GM23338 (cell line): ENCODE data around the gene FRMD4A. TPM values are rescaled to one million over a fixed set of nuclear protein-coding genes. Genes with fewer than 3 reads are reported as not detected.

ENCODE experiments used
- ATAC-seq: fragments of 200-7000 bp; cut with Tn5 transposase; 3 replicates; pipeline ENCODE4 v1.9.1; 2020
- DNase-seq: peaks from one replicate; pipeline ENCODE4 v3.0.0-alpha.2; 2015; ENCODE audit warnings: low spot score
- H2AFZ ChIP-seq: fragments of 200-600 bp; sonication (generic); 2 replicates; pipeline ENCODE4 v1.8.0; 2016; ENCODE audit warnings: antibody characterized with exemption, mild to moderate bottlenecking, moderate library complexity
- H3F3A ChIP-seq: fragments of 200-600 bp; sonication (generic); replicated peaks from 2 replicates; pipeline ENCODE4 v1.8.0; 2017; ENCODE audit warnings: antibody characterized with exemption, mixed run types, low read depth
- H3K27ac ChIP-seq: fragments of 200-600 bp; sonication (generic); 2 replicates; pipeline ENCODE4 v1.6.1; 2016; ENCODE audit warnings: low read depth
- H3K27me3 ChIP-seq: fragments of 200-600 bp; sonication (generic); 2 replicates; pipeline ENCODE4 v1.8.0; 2016; ENCODE audit warnings: mild to moderate bottlenecking, mixed run types, moderate library complexity; ENCODE audit not compliant: insufficient read depth
- H3K36me3 ChIP-seq: fragments of 200-600 bp; sonication (generic); 2 replicates; pipeline ENCODE4 v1.8.0; 2016; ENCODE audit warnings: mild to moderate bottlenecking; ENCODE audit not compliant: insufficient read depth
- H3K4me1 ChIP-seq: fragments of 200-600 bp; sonication (generic); 2 replicates; pipeline ENCODE4 v1.8.0; 2016; ENCODE audit warnings: mild to moderate bottlenecking, moderate library complexity; ENCODE audit not compliant: insufficient read depth
- H3K4me2 ChIP-seq: fragments of 200-600 bp; sonication (generic); 2 replicates; pipeline ENCODE4 v1.7.1; 2017; ENCODE audit warnings: mixed run types
- H3K4me3 ChIP-seq: fragments of 200-600 bp; sonication (generic); 2 replicates; pipeline ENCODE4 v1.6.1; 2016; ENCODE audit warnings: mixed run types
- H3K79me2 ChIP-seq: fragments of 200-600 bp; sonication (generic); replicated peaks from 2 replicates; pipeline ENCODE4 v1.8.0; 2017; ENCODE audit warnings: mild to moderate bottlenecking; ENCODE audit not compliant: insufficient read depth
- H3K9me2 ChIP-seq: fragments of 200-600 bp; sonication (generic); 2 replicates; pipeline ENCODE4 v1.8.0; 2017; ENCODE audit not compliant: insufficient read depth
- H4K20me1 ChIP-seq: fragments of 200-600 bp; sonication (generic); replicated peaks from 2 replicates; pipeline ENCODE4 v1.8.0; 2017; ENCODE audit warnings: mild to moderate bottlenecking; ENCODE audit not compliant: insufficient read depth
- H3K27ac Mint-ChIP-seq: 2 replicates; pipeline ENCODE4 v1.8.0; 2020; ENCODE audit warnings: inconsistent platforms, mild to moderate bottlenecking, moderate library complexity, mixed read lengths
- H3K27me3 Mint-ChIP-seq: 3 replicates; pipeline ENCODE4 v1.8.0; 2022; ENCODE audit warnings: low read depth, mild to moderate bottlenecking, moderate library complexity, mixed read lengths, inconsistent platforms; ENCODE audit not compliant: insufficient read depth, poor library complexity
- H3K36me3 Mint-ChIP-seq: 3 replicates; pipeline ENCODE4 v1.8.0; 2021; ENCODE audit warnings: low read depth, mild to moderate bottlenecking, inconsistent platforms, moderate library complexity, mixed read lengths
- H3K4me1 Mint-ChIP-seq: 3 replicates; pipeline ENCODE4 v1.8.0; 2020; ENCODE audit warnings: mild to moderate bottlenecking, inconsistent platforms, mixed read lengths
- H3K4me3 Mint-ChIP-seq: 3 replicates; pipeline ENCODE4 v1.8.0; 2021; ENCODE audit warnings: moderate library complexity, mild to moderate bottlenecking, inconsistent platforms, mixed read lengths
- H3K9me3 Mint-ChIP-seq: 3 replicates; pipeline ENCODE4 v1.8.0; 2020; ENCODE audit warnings: moderate library complexity, mild to moderate bottlenecking, inconsistent platforms, mixed read lengths
- CREB1 ChIP-seq: fragments of 250-450 bp; sonication (Bioruptor Pico); IDR thresholded peaks from 2 replicates; pipeline ENCODE4 v1.5.0; 2020; ENCODE audit warnings: low read depth, mild to moderate bottlenecking, moderate library complexity
- EZH2 ChIP-seq: fragments of 200-600 bp; sonication (generic); IDR thresholded peaks from one replicate; pipeline ENCODE4 v1.8.0; 2017; ENCODE audit warnings: antibody characterized with exemption, mild to moderate bottlenecking, low read depth; ENCODE audit not compliant: unreplicated experiment
- EZH2phosphoT487 ChIP-seq: fragments of 200-600 bp; sonication (generic); IDR thresholded peaks from one replicate; pipeline ENCODE4 v1.8.1; 2018; ENCODE audit warnings: antibody characterized with exemption; ENCODE audit not compliant: unreplicated experiment
- JUNB ChIP-seq: IDR thresholded peaks from one replicate; pipeline ENCODE4 v1.6.1; 2016; ENCODE audit warnings: antibody characterized with exemption; ENCODE audit not compliant: unreplicated experiment
- NANOG ChIP-seq: IDR thresholded peaks from 2 replicates; pipeline ENCODE4 v1.6.1; 2016; ENCODE audit warnings: antibody characterized with exemption, borderline replicate concordance
- POLR2AphosphoS5 ChIP-seq: IDR thresholded peaks from 2 replicates; pipeline ENCODE4 v1.6.1; 2016; ENCODE audit warnings: antibody characterized with exemption, low read depth
- STAT1 ChIP-seq: IDR thresholded peaks from one replicate; pipeline ENCODE4 v1.6.1; 2016; ENCODE audit warnings: antibody characterized with exemption; ENCODE audit not compliant: unreplicated experiment
- ZNF114 ChIP-seq: fragments of 250-450 bp; sonication (Bioruptor Pico); IDR thresholded peaks from 2 replicates; pipeline ENCODE4 v1.5.0; 2020; ENCODE audit warnings: mild to moderate bottlenecking, moderate library complexity
- ZNF331 ChIP-seq: fragments of 250-450 bp; sonication (Bioruptor Pico); IDR thresholded peaks from 2 replicates; pipeline ENCODE4 v1.5.0; 2020; ENCODE audit warnings: low read depth, mild to moderate bottlenecking, moderate library complexity
- polyA plus RNA-seq: library from polyadenylated mRNA; unstranded; fragments of >200 nt; fragmentation: Nextera tagmentation; extraction: Ambion mirVana; gene quantifications from 2 replicates; pipeline ENCODE4 v1.2.1, GENCODE V29; 2016
- total RNA-seq: library from RNA; depleted of rRNA; stranded (reverse); fragments of >200 nt; shearing (Covaris generic); gene quantifications from 2 replicates; pipeline ENCODE4 v1.2.3, GENCODE V29; 2014
- TF ChIP-seq, protein P1 (sequence below): IDR thresholded peaks from 2 replicates; pipeline ENCODE4 v1.6.1; 2016; ENCODE audit warnings: antibody characterized with exemption
- TF ChIP-seq, protein P2 (sequence below), 2 experiments: fragments of 200-600 bp in 1 of 2; sonication (generic) in 1 of 2; conservative IDR thresholded peaks; 2 replicates each; pipeline versions ENCODE4 v1.5.1 to v1.6.1; 2016 to 2017; ENCODE audit warnings: antibody characterized with exemption in 2 of 2, low read depth in 2 of 2, mild to moderate bottlenecking in 2 of 2, moderate library complexity in 1 of 2
- TF ChIP-seq, protein P3 (sequence below): fragments of 250-450 bp; sonication (Bioruptor Pico); IDR thresholded peaks from 2 replicates; pipeline ENCODE4 v1.5.0; 2020; ENCODE audit warnings: mild to moderate bottlenecking, moderate library complexity
- TF ChIP-seq, protein P4 (sequence below): IDR thresholded peaks from one replicate; pipeline ENCODE4 v1.6.1; 2018; ENCODE audit warnings: antibody characterized with exemption; ENCODE audit not compliant: unreplicated experiment

Gene FRMD4A
- total and polyA plus RNA-seq, 2 experiments from 2014 or later: 14.0 to 20.1 TPM

DNA sequence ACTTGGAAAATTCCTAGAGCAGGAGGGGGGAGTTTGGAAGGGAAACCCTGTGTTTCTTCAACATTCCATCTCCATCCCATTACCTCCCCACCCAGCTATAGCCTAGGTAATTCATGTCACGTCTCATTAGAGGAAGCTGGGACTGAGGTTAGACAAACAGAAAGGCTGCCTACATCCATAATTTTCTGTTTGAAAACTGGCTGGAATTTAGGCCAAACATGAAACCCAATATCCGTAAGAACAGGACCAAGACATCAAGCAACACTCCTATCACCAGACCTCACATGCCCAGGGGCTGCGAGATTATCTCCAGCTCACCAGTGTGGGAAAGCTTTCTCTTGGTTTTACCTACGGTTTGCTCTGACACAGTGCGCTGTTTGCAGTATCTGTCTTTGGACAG, 316.3 kb downstream of the FRMD4A start:
- Histone ChIP-seq H3K27me3 (no peaks in the 10 kb centered on the region), H3K79me2 (no peaks in the 10 kb centered on the region), H4K20me1 (no peaks in the 10 kb centered on the region), H3K36me3 (no peaks in the 10 kb centered on the region; the same call in 1 of the 2 replicates), H3K4me1 (peaks cover 19% of the 10 kb centered on the region), H3K9me2 (peaks cover 5% of the 10 kb centered on the region; the same call in 1 of the 2 replicates), H3K4me2 (no peak overlapping the region), H3F3A (no peaks in the 10 kb centered on the region), H2AFZ (no peak overlapping the region), H3K27ac (no peak overlapping the region), H3K4me3 (no peak overlapping the region)
- Mint-ChIP-seq H3K4me3 (no peak overlapping the region), H3K27me3 (peaks cover 2% of the 10 kb centered on the region), H3K4me1 (peaks cover 19% of the 10 kb centered on the region), H3K36me3 (peaks cover 3% of the 10 kb centered on the region; the same call in 1 of the 3 replicates), H3K9me3 (no peaks in the 10 kb centered on the region), H3K27ac (no peak overlapping the region)
- DNase-seq: no peak
- ATAC-seq: no peak
- TF ChIP-seq, protein P1, sequence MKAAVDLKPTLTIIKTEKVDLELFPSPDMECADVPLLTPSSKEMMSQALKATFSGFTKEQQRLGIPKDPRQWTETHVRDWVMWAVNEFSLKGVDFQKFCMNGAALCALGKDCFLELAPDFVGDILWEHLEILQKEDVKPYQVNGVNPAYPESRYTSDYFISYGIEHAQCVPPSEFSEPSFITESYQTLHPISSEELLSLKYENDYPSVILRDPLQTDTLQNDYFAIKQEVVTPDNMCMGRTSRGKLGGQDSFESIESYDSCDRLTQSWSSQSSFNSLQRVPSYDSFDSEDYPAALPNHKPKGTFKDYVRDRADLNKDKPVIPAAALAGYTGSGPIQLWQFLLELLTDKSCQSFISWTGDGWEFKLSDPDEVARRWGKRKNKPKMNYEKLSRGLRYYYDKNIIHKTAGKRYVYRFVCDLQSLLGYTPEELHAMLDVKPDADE: no peak
- no peak for TF ChIP-seq EZH2phosphoT487
- no peak for TF ChIP-seq ZNF331 (CRISPR knock-in tag)
- no peak for TF ChIP-seq JUNB
- no peak for TF ChIP-seq NANOG
- TF ChIP-seq, protein P2, sequence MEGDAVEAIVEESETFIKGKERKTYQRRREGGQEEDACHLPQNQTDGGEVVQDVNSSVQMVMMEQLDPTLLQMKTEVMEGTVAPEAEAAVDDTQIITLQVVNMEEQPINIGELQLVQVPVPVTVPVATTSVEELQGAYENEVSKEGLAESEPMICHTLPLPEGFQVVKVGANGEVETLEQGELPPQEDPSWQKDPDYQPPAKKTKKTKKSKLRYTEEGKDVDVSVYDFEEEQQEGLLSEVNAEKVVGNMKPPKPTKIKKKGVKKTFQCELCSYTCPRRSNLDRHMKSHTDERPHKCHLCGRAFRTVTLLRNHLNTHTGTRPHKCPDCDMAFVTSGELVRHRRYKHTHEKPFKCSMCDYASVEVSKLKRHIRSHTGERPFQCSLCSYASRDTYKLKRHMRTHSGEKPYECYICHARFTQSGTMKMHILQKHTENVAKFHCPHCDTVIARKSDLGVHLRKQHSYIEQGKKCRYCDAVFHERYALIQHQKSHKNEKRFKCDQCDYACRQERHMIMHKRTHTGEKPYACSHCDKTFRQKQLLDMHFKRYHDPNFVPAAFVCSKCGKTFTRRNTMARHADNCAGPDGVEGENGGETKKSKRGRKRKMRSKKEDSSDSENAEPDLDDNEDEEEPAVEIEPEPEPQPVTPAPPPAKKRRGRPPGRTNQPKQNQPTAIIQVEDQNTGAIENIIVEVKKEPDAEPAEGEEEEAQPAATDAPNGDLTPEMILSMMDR (conservative IDR thresholded peaks at IDR 0.05; ENCODE audit: low read depth in 2 of 2): no peak
- TF ChIP-seq POLR2AphosphoS5: no peak
- TF ChIP-seq CREB1 (CRISPR knock-in tag): no peak
- TF ChIP-seq STAT1: no peak
- no peak for TF ChIP-seq EZH2
- TF ChIP-seq, protein P3, sequence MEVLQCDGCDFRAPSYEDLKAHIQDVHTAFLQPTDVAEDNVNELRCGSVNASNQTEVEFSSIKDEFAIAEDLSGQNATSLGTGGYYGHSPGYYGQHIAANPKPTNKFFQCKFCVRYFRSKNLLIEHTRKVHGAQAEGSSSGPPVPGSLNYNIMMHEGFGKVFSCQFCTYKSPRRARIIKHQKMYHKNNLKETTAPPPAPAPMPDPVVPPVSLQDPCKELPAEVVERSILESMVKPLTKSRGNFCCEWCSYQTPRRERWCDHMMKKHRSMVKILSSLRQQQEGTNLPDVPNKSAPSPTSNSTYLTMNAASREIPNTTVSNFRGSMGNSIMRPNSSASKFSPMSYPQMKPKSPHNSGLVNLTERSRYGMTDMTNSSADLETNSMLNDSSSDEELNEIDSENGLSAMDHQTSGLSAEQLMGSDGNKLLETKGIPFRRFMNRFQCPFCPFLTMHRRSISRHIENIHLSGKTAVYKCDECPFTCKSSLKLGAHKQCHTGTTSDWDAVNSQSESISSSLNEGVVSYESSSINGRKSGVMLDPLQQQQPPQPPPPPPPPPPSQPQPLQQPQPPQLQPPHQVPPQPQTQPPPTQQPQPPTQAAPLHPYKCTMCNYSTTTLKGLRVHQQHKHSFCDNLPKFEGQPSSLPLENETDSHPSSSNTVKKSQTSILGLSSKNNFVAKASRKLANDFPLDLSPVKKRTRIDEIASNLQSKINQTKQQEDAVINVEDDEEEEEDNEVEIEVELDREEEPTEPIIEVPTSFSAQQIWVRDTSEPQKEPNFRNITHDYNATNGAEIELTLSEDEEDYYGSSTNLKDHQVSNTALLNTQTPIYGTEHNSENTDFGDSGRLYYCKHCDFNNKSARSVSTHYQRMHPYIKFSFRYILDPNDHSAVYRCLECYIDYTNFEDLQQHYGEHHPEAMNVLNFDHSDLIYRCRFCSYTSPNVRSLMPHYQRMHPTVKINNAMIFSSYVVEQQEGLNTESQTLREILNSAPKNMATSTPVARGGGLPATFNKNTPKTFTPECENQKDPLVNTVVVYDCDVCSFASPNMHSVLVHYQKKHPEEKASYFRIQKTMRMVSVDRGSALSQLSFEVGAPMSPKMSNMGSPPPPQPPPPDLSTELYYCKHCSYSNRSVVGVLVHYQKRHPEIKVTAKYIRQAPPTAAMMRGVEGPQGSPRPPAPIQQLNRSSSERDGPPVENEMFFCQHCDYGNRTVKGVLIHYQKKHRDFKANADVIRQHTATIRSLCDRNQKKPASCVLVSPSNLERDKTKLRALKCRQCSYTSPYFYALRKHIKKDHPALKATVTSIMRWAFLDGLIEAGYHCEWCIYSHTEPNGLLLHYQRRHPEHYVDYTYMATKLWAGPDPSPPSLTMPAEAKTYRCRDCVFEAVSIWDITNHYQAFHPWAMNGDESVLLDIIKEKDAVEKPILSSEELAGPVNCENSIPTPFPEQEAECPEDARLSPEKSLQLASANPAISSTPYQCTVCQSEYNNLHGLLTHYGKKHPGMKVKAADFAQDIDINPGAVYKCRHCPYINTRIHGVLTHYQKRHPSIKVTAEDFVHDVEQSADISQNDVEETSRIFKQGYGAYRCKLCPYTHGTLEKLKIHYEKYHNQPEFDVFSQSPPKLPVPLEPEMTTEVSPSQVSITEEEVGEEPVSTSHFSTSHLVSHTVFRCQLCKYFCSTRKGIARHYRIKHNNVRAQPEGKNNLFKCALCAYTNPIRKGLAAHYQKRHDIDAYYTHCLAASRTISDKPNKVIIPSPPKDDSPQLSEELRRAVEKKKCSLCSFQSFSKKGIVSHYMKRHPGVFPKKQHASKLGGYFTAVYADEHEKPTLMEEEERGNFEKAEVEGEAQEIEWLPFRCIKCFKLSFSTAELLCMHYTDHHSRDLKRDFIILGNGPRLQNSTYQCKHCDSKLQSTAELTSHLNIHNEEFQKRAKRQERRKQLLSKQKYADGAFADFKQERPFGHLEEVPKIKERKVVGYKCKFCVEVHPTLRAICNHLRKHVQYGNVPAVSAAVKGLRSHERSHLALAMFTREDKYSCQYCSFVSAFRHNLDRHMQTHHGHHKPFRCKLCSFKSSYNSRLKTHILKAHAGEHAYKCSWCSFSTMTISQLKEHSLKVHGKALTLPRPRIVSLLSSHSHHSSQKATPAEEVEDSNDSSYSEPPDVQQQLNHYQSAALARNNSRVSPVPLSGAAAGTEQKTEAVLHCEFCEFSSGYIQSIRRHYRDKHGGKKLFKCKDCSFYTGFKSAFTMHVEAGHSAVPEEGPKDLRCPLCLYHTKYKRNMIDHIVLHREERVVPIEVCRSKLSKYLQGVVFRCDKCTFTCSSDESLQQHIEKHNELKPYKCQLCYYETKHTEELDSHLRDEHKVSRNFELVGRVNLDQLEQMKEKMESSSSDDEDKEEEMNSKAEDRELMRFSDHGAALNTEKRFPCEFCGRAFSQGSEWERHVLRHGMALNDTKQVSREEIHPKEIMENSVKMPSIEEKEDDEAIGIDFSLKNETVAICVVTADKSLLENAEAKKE (CRISPR knock-in tag): no peak
- TF ChIP-seq ZNF114: no peak
- TF ChIP-seq, protein P4, sequence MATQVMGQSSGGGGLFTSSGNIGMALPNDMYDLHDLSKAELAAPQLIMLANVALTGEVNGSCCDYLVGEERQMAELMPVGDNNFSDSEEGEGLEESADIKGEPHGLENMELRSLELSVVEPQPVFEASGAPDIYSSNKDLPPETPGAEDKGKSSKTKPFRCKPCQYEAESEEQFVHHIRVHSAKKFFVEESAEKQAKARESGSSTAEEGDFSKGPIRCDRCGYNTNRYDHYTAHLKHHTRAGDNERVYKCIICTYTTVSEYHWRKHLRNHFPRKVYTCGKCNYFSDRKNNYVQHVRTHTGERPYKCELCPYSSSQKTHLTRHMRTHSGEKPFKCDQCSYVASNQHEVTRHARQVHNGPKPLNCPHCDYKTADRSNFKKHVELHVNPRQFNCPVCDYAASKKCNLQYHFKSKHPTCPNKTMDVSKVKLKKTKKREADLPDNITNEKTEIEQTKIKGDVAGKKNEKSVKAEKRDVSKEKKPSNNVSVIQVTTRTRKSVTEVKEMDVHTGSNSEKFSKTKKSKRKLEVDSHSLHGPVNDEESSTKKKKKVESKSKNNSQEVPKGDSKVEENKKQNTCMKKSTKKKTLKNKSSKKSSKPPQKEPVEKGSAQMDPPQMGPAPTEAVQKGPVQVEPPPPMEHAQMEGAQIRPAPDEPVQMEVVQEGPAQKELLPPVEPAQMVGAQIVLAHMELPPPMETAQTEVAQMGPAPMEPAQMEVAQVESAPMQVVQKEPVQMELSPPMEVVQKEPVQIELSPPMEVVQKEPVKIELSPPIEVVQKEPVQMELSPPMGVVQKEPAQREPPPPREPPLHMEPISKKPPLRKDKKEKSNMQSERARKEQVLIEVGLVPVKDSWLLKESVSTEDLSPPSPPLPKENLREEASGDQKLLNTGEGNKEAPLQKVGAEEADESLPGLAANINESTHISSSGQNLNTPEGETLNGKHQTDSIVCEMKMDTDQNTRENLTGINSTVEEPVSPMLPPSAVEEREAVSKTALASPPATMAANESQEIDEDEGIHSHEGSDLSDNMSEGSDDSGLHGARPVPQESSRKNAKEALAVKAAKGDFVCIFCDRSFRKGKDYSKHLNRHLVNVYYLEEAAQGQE: no peak
